ENCODE measurements around the gene CD3G.
"Not testable (repeated sequence)": the region's sequence is repeated elsewhere in the genome, so short reads cannot be mapped to it uniquely, and the experiment has no call there.

Gene CD3G

GRCh38 chr11:118343981-118344515 lies at the start of gene CD3G:
Gene CD3G (plus strand): TSS chr11:118344344. CDS start chr11:118344424, 80 bp downstream.
- DNase-seq (ENCODE audit: low read depth in 2 of 2), result peak; percentile 54 to 63

- no peak for DNase-seq (ENCODE audit: low read depth in 2 of 2)
Measured at GRCh38 chr11:118295199-118295598, 48.9 kb upstream of the CD3G start.

GRCh38 chr11:118295815-118296454 lies 48.2 kb upstream of the CD3G start:
- no peak for DNase-seq (ENCODE audit: low read depth in 2 of 2)

GRCh38 chr11:118301600-118302195 lies 42.4 kb upstream of the CD3G start:
- DNase-seq (ENCODE audit: low read depth in 2 of 2), result no peak

GRCh38 chr11:118304227-118304567 lies 39.9 kb upstream of the CD3G start:
- DNase-seq (ENCODE audit: low read depth in 2 of 2), result no peak

- DNase-seq (ENCODE audit: low read depth in 2 of 2), result peak in 1 of 2 donors; percentile 54
Measured at GRCh38 chr11:118304568-118305248, 39.4 kb upstream of the CD3G start, which contains the start of gene CD3E. Gene CD3E (plus strand): TSS chr11:118304730. CDS start chr11:118304953, 223 bp downstream.

GRCh38 chr11:118305726-118306125 lies 38.4 kb upstream of the CD3G start:
- DNase-seq (ENCODE audit: low read depth in 2 of 2), result no peak

GRCh38 chr11:118306556-118306955 lies 37.6 kb upstream of the CD3G start:
- DNase-seq (ENCODE audit: low read depth in 2 of 2), result peak in 1 of 2 donors; percentile 27

- not testable (repeated sequence) for DNase-seq (ENCODE audit: low read depth in 2 of 2)
Measured at GRCh38 chr11:118308995-118309528, 35.1 kb upstream of the CD3G start.

- no peak for DNase-seq (ENCODE audit: low read depth in 2 of 2)
Measured at GRCh38 chr11:118310271-118310670, 33.9 kb upstream of the CD3G start.

GRCh38 chr11:118310781-118311485 lies 33.2 kb upstream of the CD3G start:
- DNase-seq (ENCODE audit: low read depth in 2 of 2), result no peak

GRCh38 chr11:118311518-118311917 lies 32.6 kb upstream of the CD3G start:
- no peak for DNase-seq (ENCODE audit: low read depth in 2 of 2)

GRCh38 chr11:118312328-118312727 lies 31.8 kb upstream of the CD3G start:
- no peak for DNase-seq (ENCODE audit: low read depth in 2 of 2)

GRCh38 chr11:118313242-118313641 lies 30.9 kb upstream of the CD3G start:
- DNase-seq (ENCODE audit: low read depth in 2 of 2), result no peak

- no peak for DNase-seq (ENCODE audit: low read depth in 2 of 2)
Measured at GRCh38 chr11:118314988-118315411, 29.1 kb upstream of the CD3G start.

- DNase-seq (ENCODE audit: low read depth in 2 of 2), result no peak
Measured at GRCh38 chr11:118318124-118318523, 26.0 kb upstream of the CD3G start.

GRCh38 chr11:118318581-118319336 lies 25.4 kb upstream of the CD3G start:
- DNase-seq (ENCODE audit: low read depth in 2 of 2), result no peak

GRCh38 chr11:118319337-118319707 lies 24.8 kb upstream of the CD3G start:
- no peak for DNase-seq (ENCODE audit: low read depth in 2 of 2)

- no peak for DNase-seq (ENCODE audit: low read depth in 2 of 2)
Measured at GRCh38 chr11:118320515-118320914, 23.6 kb upstream of the CD3G start.

GRCh38 chr11:118321386-118322082 lies 22.6 kb upstream of the CD3G start:
- DNase-seq (ENCODE audit: low read depth in 2 of 2), result no peak

GRCh38 chr11:118322721-118323120 lies 21.4 kb upstream of the CD3G start:
- no peak for DNase-seq (ENCODE audit: low read depth in 2 of 2)

All from activated CD4-positive, alpha-beta T cell treated with anti-CD3 and anti-CD28 coated beads for 24 hours (primary cell).